Suprapubic skin (tissue), 4 donors: Measurements from ENCODE around the gene UTS2. TPM values are rescaled to one million over a fixed set of nuclear protein-coding genes. Genes with fewer than 3 reads are reported as not detected.

ENCODE experiments used
- DNase-seq, 2 donors: peaks; one replicate each; pipeline ENCODE4 v3.0.0-alpha.2; 2019; ENCODE audit warnings: low spot score in 2 of 2
- H3K27ac ChIP-seq: fragments of 200-600 bp; sonication (generic); one replicate; pipeline ENCODE4 v1.5.1; 2019
- H3K27me3 ChIP-seq: fragments of 200-600 bp; sonication (generic); one replicate; pipeline ENCODE4 v1.5.1; 2019
- H3K36me3 ChIP-seq: fragments of 200-600 bp; sonication (generic); one replicate; pipeline ENCODE4 v1.5.1; 2019
- H3K4me1 ChIP-seq: fragments of 200-600 bp; sonication (generic); one replicate; pipeline ENCODE4 v1.5.1; 2019
- H3K4me3 ChIP-seq: fragments of 200-600 bp; sonication (generic); one replicate; pipeline ENCODE4 v1.5.1; 2019; ENCODE audit warnings: mild to moderate bottlenecking
- H3K9me3 ChIP-seq: fragments of 200-600 bp; sonication (generic); one replicate; pipeline ENCODE4 v1.5.1; 2019
- EP300 ChIP-seq: sonication (generic); formaldehyde crosslinking; IDR thresholded peaks from one replicate; pipeline ENCODE4 v1.6.1; 2017; ENCODE audit warnings: antibody characterized with exemption
- POLR2A ChIP-seq, 2 donors: fragments of 450-650 bp; IDR thresholded peaks; one replicate each; pipeline ENCODE4 v1.6.1; 2017; ENCODE audit warnings: antibody characterized with exemption in 2 of 2, mild to moderate bottlenecking in 2 of 2, moderate library complexity in 2 of 2
- POLR2AphosphoS5 ChIP-seq, 3 donors: sonication (generic); formaldehyde crosslinking; IDR thresholded peaks; one replicate each; pipeline ENCODE4 v1.6.1; 2017; ENCODE audit warnings: antibody characterized with exemption in 3 of 3
- WGBS: methylation state at CpG from one replicate; pipeline ENCODE4 v1.1.5; 2018; 5-methylcytosine and 5-hydroxymethylcytosine counted together
- total RNA-seq, 4 donors: library from RNA; depleted of rRNA; stranded (reverse); fragments of >200 nt; gene quantifications; one replicate each; pipeline ENCODE4 v1.1.0, GENCODE V29; 2016
- TF ChIP-seq, protein P1 (sequence below), 2 donors: fragments of 200-600 bp in 1 of 2; fragments of 450-650 bp in 1 of 2; sonication (generic) in 1 of 2; IDR thresholded peaks; one replicate each; pipeline ENCODE4 v1.5.1; 2016 to 2019; ENCODE audit warnings: antibody characterized with exemption in 2 of 2, mild to moderate bottlenecking in 1 of 2, moderate library complexity in 1 of 2

UTS2 gene, protein sequence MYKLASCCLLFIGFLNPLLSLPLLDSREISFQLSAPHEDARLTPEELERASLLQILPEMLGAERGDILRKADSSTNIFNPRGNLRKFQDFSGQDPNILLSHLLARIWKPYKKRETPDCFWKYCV
- total RNA-seq: not detected

DNA sequence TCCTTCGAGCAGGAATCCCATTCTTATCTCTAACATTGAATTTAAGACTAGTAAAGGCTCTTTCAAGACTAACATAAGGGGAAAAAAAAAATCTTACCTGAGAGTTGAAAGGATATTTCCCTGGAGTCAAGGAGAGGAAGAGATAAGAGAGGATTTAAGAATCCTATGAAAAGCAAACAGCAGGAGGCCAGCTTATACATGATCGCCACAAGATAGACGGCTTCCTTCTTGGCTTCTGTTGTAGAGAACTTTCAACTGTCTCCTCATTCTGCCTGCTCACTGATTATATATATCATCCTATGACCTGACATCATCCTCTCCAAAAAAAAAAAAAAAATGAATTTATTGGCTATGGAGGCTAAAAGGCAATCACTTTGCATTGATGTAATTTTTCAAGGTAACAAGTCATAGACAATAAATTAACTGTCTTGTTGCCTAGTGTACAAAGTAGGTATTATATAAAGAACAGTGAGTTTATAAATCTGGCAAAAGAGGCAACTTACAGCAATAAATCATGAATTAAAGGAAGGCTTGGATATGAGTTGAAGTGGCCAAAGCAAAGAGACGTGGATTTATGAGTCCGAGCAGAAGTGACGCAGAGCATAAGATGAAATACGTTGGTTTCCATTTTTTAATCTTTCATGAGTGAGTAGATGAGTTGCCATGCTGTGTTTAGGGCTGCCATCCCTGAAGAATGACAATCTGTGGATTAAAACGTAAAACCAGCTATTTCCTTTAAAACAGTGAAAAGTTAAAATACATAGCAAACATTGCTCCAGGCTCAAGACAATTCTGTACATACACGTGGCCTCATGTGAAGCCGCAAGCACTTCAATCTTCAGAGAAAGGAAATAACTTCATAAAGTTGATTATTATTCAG is at the start of gene UTS2:
Gene UTS2 (minus strand): TSS at position 262 of the 880 bp plus-strand sequence. CDS start 62 bp downstream, at position 200.
- Histone ChIP-seq H3K27ac (no peak within 1 kb of the TSS), H3K9me3 (no peaks in the 10 kb centered on the region), H3K4me3 (no peak within 1 kb of the TSS), H3K4me1 (no peaks in the 10 kb centered on the region), H3K27me3 (no peaks in the 10 kb centered on the region), H3K36me3 (no peaks in the 10 kb centered on the region)
- no peak for DNase-seq
- 65% methylated on average over 10 of the region's 10 CpGs for WGBS
- TF ChIP-seq, protein P1, sequence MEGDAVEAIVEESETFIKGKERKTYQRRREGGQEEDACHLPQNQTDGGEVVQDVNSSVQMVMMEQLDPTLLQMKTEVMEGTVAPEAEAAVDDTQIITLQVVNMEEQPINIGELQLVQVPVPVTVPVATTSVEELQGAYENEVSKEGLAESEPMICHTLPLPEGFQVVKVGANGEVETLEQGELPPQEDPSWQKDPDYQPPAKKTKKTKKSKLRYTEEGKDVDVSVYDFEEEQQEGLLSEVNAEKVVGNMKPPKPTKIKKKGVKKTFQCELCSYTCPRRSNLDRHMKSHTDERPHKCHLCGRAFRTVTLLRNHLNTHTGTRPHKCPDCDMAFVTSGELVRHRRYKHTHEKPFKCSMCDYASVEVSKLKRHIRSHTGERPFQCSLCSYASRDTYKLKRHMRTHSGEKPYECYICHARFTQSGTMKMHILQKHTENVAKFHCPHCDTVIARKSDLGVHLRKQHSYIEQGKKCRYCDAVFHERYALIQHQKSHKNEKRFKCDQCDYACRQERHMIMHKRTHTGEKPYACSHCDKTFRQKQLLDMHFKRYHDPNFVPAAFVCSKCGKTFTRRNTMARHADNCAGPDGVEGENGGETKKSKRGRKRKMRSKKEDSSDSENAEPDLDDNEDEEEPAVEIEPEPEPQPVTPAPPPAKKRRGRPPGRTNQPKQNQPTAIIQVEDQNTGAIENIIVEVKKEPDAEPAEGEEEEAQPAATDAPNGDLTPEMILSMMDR (IDR thresholded peaks at IDR 0.05): no peak
- TF ChIP-seq EP300 (no peak), POLR2A (IDR thresholded peaks at IDR 0.05) (no peak), POLR2AphosphoS5 (IDR thresholded peaks at IDR 0.05) (no peak)

DNA sequence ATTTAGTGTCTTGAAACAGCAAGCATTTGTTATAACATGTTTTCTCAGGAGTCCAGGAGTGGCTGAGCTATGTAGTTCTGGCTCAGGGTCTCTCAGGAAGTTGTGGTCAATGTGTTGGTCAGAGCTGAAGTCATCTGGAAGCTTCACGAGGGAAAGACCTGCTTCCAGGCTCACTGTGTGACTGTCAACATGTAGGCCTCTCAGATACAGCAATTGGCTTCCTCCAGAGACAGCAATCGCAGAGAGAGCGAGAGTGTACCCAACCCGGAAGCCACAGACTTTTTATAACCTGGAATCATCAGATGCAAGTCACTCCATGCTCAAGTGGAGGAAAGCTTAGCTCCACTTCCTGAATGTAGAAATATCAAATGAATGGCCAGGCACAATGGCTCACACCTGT is 46.9 kb upstream of the UTS2 start:
- Histone ChIP-seq H3K4me1 (peaks cover 3% of the 10 kb centered on the region), H3K27me3 (no peaks in the 10 kb centered on the region), H3K36me3 (no peaks in the 10 kb centered on the region), H3K9me3 (no peaks in the 10 kb centered on the region), H3K27ac (no peak overlapping the region), H3K4me3 (no peak overlapping the region)
- 69% methylated on average over 4 of the region's 4 CpGs for WGBS
- DNase-seq: no peak
- no peak for TF ChIP-seq POLR2AphosphoS5 (IDR thresholded peaks at IDR 0.05)
- TF ChIP-seq EP300: no peak
- TF ChIP-seq, protein P1 (IDR thresholded peaks at IDR 0.05): no peak
- TF ChIP-seq POLR2A (IDR thresholded peaks at IDR 0.05): no peak

DNA sequence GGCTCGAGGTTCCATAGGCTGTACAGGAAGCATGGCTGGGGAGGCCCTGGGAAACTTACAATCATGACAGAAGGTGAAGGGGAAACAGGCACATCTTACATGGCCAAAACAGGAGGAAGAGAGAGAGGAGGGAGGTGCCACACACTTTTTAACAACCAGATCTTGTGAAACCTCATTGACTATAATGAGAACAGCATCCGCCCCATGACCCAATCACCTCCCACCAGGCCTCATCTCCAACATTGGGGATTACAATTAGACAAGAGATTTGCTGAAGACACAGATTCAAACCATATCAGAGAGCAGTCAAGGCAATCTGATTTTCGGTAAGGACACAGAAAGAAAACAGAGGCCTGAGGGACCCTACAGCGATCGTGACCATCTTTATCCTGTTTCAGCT is 46.1 kb upstream of the UTS2 start:
- H3K9me3 ChIP-seq: no peaks in the 10 kb centered on the region
- H3K27ac ChIP-seq: no peak overlapping the region
- no peaks in the 10 kb centered on the region for H3K27me3 ChIP-seq
- peaks cover 3% of the 10 kb centered on the region for H3K4me1 ChIP-seq
- DNase-seq: no peak
- 91% methylated on average over 5 of the region's 5 CpGs for WGBS
- no peaks in the 10 kb centered on the region for H3K36me3 ChIP-seq
- no peak overlapping the region for H3K4me3 ChIP-seq
- TF ChIP-seq EP300: no peak

DNA sequence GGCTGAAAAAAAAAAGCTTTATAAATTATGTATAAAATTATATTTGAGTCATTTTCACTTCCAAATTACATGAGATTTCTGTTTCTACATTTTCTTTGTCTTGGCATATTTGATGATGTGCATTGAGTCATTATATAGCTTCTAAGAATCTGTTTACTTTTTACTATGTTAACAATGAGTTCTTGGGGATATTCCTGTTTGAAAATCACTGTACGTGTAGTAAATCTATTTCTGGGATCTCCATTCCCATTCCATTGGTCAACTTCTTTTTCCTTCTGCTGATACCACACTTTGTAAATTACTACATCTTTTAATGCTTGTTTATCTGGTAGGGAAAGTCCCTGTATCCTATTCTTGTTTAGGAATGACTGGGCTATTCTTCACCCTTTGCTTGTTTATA is 44.1 kb upstream of the UTS2 start:
- Histone ChIP-seq H3K4me3 (no peak overlapping the region), H3K27me3 (peaks cover 3% of the 10 kb centered on the region), H3K4me1 (no peaks in the 10 kb centered on the region), H3K27ac (no peak overlapping the region), H3K9me3 (no peaks in the 10 kb centered on the region), H3K36me3 (no peaks in the 10 kb centered on the region)
- TF ChIP-seq POLR2AphosphoS5 (IDR thresholded peaks at IDR 0.05) (no peak), POLR2A (IDR thresholded peaks at IDR 0.05) (no peak), EP300 (no peak)
- TF ChIP-seq, protein P1 (IDR thresholded peaks at IDR 0.05): no peak
- no peak for DNase-seq
- WGBS: 82% methylated on average over 1 of the region's 1 CpG

DNA sequence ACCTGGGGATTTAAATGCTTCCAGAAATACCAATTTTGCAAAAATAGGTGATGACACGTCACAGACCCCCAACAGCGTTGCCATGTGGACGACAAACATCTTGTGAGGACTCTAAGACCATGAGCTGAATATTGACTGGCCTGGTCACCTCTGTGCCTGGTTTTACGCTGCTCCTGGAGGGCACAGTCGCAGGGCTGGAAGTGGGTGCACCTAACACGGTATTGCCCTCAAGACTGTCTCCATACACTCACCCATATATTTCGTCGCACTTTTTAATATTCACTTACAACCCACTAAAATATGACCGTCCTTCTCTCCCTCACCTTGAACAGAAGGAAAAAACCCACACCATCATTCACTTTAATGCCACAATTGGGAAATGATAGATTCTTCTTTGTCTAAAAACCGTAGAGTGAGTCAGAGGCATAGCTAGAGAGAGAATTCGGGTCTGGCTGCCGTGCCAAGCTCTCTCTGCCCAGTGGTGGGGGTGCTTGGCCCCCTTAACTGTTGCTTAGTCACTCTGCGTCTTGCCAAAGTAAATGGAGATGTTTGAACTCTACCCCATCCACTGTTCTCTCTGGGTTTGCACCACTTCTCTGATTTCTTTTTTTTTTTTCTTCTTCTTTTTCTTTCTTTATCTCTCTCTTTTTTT is 40.8 kb upstream of the UTS2 start:
- H3K4me1 ChIP-seq: no peaks in the 10 kb centered on the region
- H3K27ac ChIP-seq: no peak overlapping the region
- DNase-seq: no peak
- no peaks in the 10 kb centered on the region for H3K9me3 ChIP-seq
- WGBS: 79% methylated on average over 13 of the region's 13 CpGs
- TF ChIP-seq POLR2A (IDR thresholded peaks at IDR 0.05) (no peak), POLR2AphosphoS5 (IDR thresholded peaks at IDR 0.05) (no peak), EP300 (no peak)
- TF ChIP-seq, protein P1 (IDR thresholded peaks at IDR 0.05): no peak
- no peaks in the 10 kb centered on the region for H3K36me3 ChIP-seq
- no peak overlapping the region for H3K4me3 ChIP-seq
- peaks cover 5% of the 10 kb centered on the region for H3K27me3 ChIP-seq
